Aorta (tissue), 5 donors: ENCODE data around the gene CTNNA2. TPM values are rescaled to one million over a fixed set of nuclear protein-coding genes. Genes with fewer than 3 reads are reported as not detected.

Experiments
- ATAC-seq: fragments of 200-7000 bp; cut with Tn5 transposase; one replicate; pipeline ENCODE4 v1.9.1; 2022; ENCODE audit warnings: moderate library complexity; ENCODE audit not compliant: low FRiP score
- DNase-seq, 2 donors: peaks; one replicate each; pipeline ENCODE4 v3.0.0-alpha.2; 2020
- H3K27ac ChIP-seq, 2 donors: one replicate each; pipeline ENCODE4 v1.5.1; 2013; ENCODE audit warnings: low read length in 2 of 2, mild to moderate bottlenecking in 2 of 2, moderate library complexity in 2 of 2, control low read depth in 1 of 2, inconsistent platforms in 1 of 2, low read depth in 1 of 2
- H3K27me3 ChIP-seq, 2 donors: one replicate each; pipeline ENCODE4 v1.6.1; 2013; ENCODE audit warnings: control low read depth in 1 of 2, low read length in 1 of 2, mild to moderate bottlenecking in 1 of 2, moderate library complexity in 1 of 2; ENCODE audit not compliant: insufficient read depth in 2 of 2, control insufficient read depth in 1 of 2
- H3K36me3 ChIP-seq, 2 donors: one replicate each; pipeline ENCODE4 v1.6.1; 2013; ENCODE audit warnings: control low read depth in 1 of 2, low read length in 1 of 2, mild to moderate bottlenecking in 1 of 2; ENCODE audit not compliant: insufficient read depth in 2 of 2, control insufficient read depth in 1 of 2
- H3K4me1 ChIP-seq, 2 donors: one replicate each; pipeline ENCODE4 v1.6.1; 2013; ENCODE audit warnings: low read length in 2 of 2, control low read depth in 1 of 2, mild to moderate bottlenecking in 1 of 2, moderate library complexity in 1 of 2; ENCODE audit not compliant: insufficient read depth in 2 of 2, control insufficient read depth in 1 of 2
- H3K4me3 ChIP-seq, 2 donors: one replicate each; pipeline ENCODE4 v1.5.1; 2013; ENCODE audit warnings: low read length in 2 of 2, control low read depth in 1 of 2, mild to moderate bottlenecking in 1 of 2
- H3K9me3 ChIP-seq: one replicate; pipeline ENCODE4 v1.6.1; 2013; ENCODE audit warnings: mild to moderate bottlenecking, low read length; ENCODE audit not compliant: control insufficient read depth
- WGBS, 2 donors: extraction: QIAGEN DNeasy Blood & Tissue Kit; methylation state at CpG; one replicate each; pipeline ENCODE4 v1.1.7; 2013; 5-methylcytosine and 5-hydroxymethylcytosine counted together
- intact Hi-C, 2 donors: fragments of 100-400 bp; cut with DNase I; formaldehyde crosslinking; loops; one replicate each; pipeline versions ENCODE4 v1.14.2 to v1.15.0; 2022
- polyA plus RNA-seq, 2 donors: library from polyadenylated mRNA; stranded (reverse); fragments of 200-250 nt; gene quantifications; one replicate each; pipeline ENCODE4 v1.2.3, GENCODE V29; 2013
- total RNA-seq, 2 donors: library from RNA; stranded (reverse); fragmentation: NEBNext Ultra II Directional; extraction: Animal tissue kit (Norgen Biotek cat#: 25700); gene quantifications; one replicate each; pipeline ENCODE4 v1.2.1, GENCODE V29; 2021
- donor health status: healthy with polysubstance abuse.
- donor health status: Bipolar disorder and iron deficiency.
- donor health status: DM: no; HTN: no; CAD: no.
- donor health status: DM: no; HTN: no; CAD: no.
- donor health status: DM: yes; HTN: yes; CAD: no.

CTNNA2 gene
- total and polyA plus RNA-seq, 4 donors: 0.05 to 0.12 TPM; not detected in 2

GRCh38 chr2:79621755-79622154, 108.9 kb downstream of the CTNNA2 start:
- intact Hi-C loops: no loop called here

GRCh38 chr2:79622508-79622907, 109.7 kb downstream of the CTNNA2 start:
- ATAC-seq: no peak
- Histone ChIP-seq H3K27ac (no peak overlapping the region), H3K4me1 (no peaks in the 10 kb centered on the region), H3K27me3 (no peaks in the 10 kb centered on the region), H3K9me3 (no peaks in the 10 kb centered on the region), H3K4me3 (no peak overlapping the region), H3K36me3 (no peaks in the 10 kb centered on the region)
- no peak for DNase-seq
- intact Hi-C loops: no loop called here
- WGBS, 2 donors: 76 to 80% methylated on average over 3 of the region's 3 CpGs

More at GRCh38 chr2:79621755-79622154, 108.9 kb downstream of the CTNNA2 start:
- Histone ChIP-seq H3K4me1 (no peaks in the 10 kb centered on the region), H3K4me3 (no peak overlapping the region), H3K36me3 (no peaks in the 10 kb centered on the region), H3K27ac (no peak overlapping the region), H3K9me3 (no peaks in the 10 kb centered on the region), H3K27me3 (no peaks in the 10 kb centered on the region)
- 33 to 44% methylated on average over 1 of the region's 1 CpG for WGBS, 2 donors
- DNase-seq (no peak), ATAC-seq (no peak)

GRCh38 chr2:79627237-79627636, 114.4 kb downstream of the CTNNA2 start:
- WGBS, 2 donors: 80 to 84% methylated on average over 5 of the region's 5 CpGs
- Histone ChIP-seq H3K27me3 (no peaks in the 10 kb centered on the region), H3K9me3 (peaks cover 2% of the 10 kb centered on the region), H3K4me3 (no peak overlapping the region), H3K4me1 (no peaks in the 10 kb centered on the region), H3K36me3 (no peaks in the 10 kb centered on the region), H3K27ac (no peak overlapping the region)
- intact Hi-C loops: no loop called here
- no peak for DNase-seq
- ATAC-seq: no peak

- no peak for ATAC-seq
- H3K4me1 ChIP-seq: no peaks in the 10 kb centered on the region
- no peak for DNase-seq
- H3K27ac ChIP-seq: no peak overlapping the region
- no peak overlapping the region for H3K4me3 ChIP-seq
- no peaks in the 10 kb centered on the region for H3K36me3 ChIP-seq
- peaks cover 2% of the 10 kb centered on the region for H3K9me3 ChIP-seq
- no peaks in the 10 kb centered on the region for H3K27me3 ChIP-seq
- 69 to 77% methylated on average over 3 of the region's 3 CpGs for WGBS, 2 donors
- intact Hi-C loops: no loop called here
These were observed 117.2 kb downstream of the CTNNA2 start for GRCh38 chr2:79630060-79630459.

- Histone ChIP-seq H3K36me3 (no peaks in the 10 kb centered on the region), H3K4me1 (no peaks in the 10 kb centered on the region), H3K4me3 (no peak overlapping the region), H3K27me3 (no peaks in the 10 kb centered on the region), H3K27ac (no peak overlapping the region), H3K9me3 (peaks cover 2% of the 10 kb centered on the region)
- WGBS, 2 donors: 49 to 55% methylated on average over 7 of the region's 7 CpGs
- ATAC-seq (no peak), DNase-seq (no peak)
- intact Hi-C loops: no loop called here
These were observed 118.2 kb downstream of the CTNNA2 start for GRCh38 chr2:79630972-79631557.

- Histone ChIP-seq H3K4me1 (no peaks in the 10 kb centered on the region), H3K27ac (no peak overlapping the region), H3K27me3 (peaks cover 0 to 2% of the 10 kb centered on the region in 2 donors), H3K4me3 (no peak overlapping the region), H3K36me3 (no peaks in the 10 kb centered on the region), H3K9me3 (peaks cover 1% of the 10 kb centered on the region)
- 26 to 33% methylated on average over 3 of the region's 3 CpGs for WGBS, 2 donors
- ATAC-seq (no peak), DNase-seq (no peak)
- intact Hi-C loops: no loop called here
These were observed 125.6 kb downstream of the CTNNA2 start for GRCh38 chr2:79638410-79638809.

GRCh38 chr2:79638954-79639353, 126.1 kb downstream of the CTNNA2 start:
- no peaks in the 10 kb centered on the region for H3K36me3 ChIP-seq
- intact Hi-C loops: no loop called here
- H3K9me3 ChIP-seq: peaks cover 1% of the 10 kb centered on the region
- H3K4me1 ChIP-seq: no peaks in the 10 kb centered on the region
- WGBS, 2 donors: 60 to 77% methylated on average over 2 of the region's 2 CpGs
- H3K4me3 ChIP-seq: no peak overlapping the region
- DNase-seq: no peak
- peaks cover 0 to 2% of the 10 kb centered on the region in 2 donors for H3K27me3 ChIP-seq
- H3K27ac ChIP-seq: no peak overlapping the region
- ATAC-seq: no peak

GRCh38 chr2:79640001-79640400, 127.2 kb downstream of the CTNNA2 start:
- H3K27ac ChIP-seq: no peak overlapping the region
- intact Hi-C loops: no loop called here

GRCh38 chr2:79649531-79649930, 136.7 kb downstream of the CTNNA2 start:
- Histone ChIP-seq H3K4me3 (no peak overlapping the region), H3K27me3 (no peaks in the 10 kb centered on the region), H3K4me1 (no peaks in the 10 kb centered on the region), H3K9me3 (no peaks in the 10 kb centered on the region), H3K36me3 (no peaks in the 10 kb centered on the region), H3K27ac (no peak overlapping the region)
- DNase-seq (no peak), ATAC-seq (no peak)
- WGBS, 2 donors: 89 to 90% methylated on average over 3 of the region's 3 CpGs
- intact Hi-C loops: no loop called here

More at GRCh38 chr2:79640001-79640400, 127.2 kb downstream of the CTNNA2 start:
- no peaks in the 10 kb centered on the region for H3K36me3 ChIP-seq
- WGBS, 2 donors: 36 to 42% methylated on average over 2 of the region's 2 CpGs
- DNase-seq (no peak), ATAC-seq (no peak)
- H3K27me3 ChIP-seq: peaks cover 0 to 2% of the 10 kb centered on the region in 2 donors
- H3K4me3 ChIP-seq: no peak overlapping the region
- H3K9me3 ChIP-seq: peaks cover 2% of the 10 kb centered on the region
- H3K4me1 ChIP-seq: no peaks in the 10 kb centered on the region
